Activated T-cell treated with anti-CD3 and anti-CD28 coated beads, Interleukin-2, amount 50 U/mL, for 72 hours (primary cell): Measurements from ENCODE around the gene ANP32B. TPM values are rescaled to one million over a fixed set of nuclear protein-coding genes. Genes with fewer than 3 reads are reported as not detected.

ENCODE experiments used
- ATAC-seq, 2 donors: fragments of 150-1000 bp; cut with Tn5 transposase; replicated peaks in 1 of 2; 2 replicates each; pipeline ENCODE4 v1.10.0; 2021; ENCODE audit warnings: moderate library complexity in 2 of 2, mild to moderate bottlenecking in 1 of 2
- DNase-seq, 2 donors: peaks; one replicate each; pipeline ENCODE4 v3.0.0; 2021 to 2022; ENCODE audit warnings: mixed read lengths in 1 of 2
- H3K27ac Mint-ChIP-seq: one replicate; pipeline ENCODE4 v1.8.0; 2022; ENCODE audit warnings: mild to moderate bottlenecking, moderate library complexity, mixed read lengths
- H3K27me3 Mint-ChIP-seq: one replicate; pipeline ENCODE4 v1.8.0; 2022; ENCODE audit warnings: low read depth, mixed read lengths
- H3K36me3 Mint-ChIP-seq, 2 donors: one replicate each; pipeline ENCODE4 v1.8.0; 2022; ENCODE audit warnings: mixed read lengths in 2 of 2, mild to moderate bottlenecking in 1 of 2; ENCODE audit not compliant: insufficient read depth in 2 of 2
- H3K4me1 Mint-ChIP-seq: one replicate; pipeline ENCODE4 v1.8.0; 2022; ENCODE audit warnings: low read depth, mixed read lengths
- H3K4me3 Mint-ChIP-seq, 2 donors: one replicate each; pipeline ENCODE4 v1.8.0; 2022; ENCODE audit warnings: mild to moderate bottlenecking in 2 of 2, mixed read lengths in 2 of 2, moderate library complexity in 2 of 2
- H3K9me3 Mint-ChIP-seq, 2 donors: one replicate each; pipeline ENCODE4 v1.8.0; 2022; ENCODE audit warnings: mixed read lengths in 2 of 2
- total RNA-seq, 2 donors: library from RNA; stranded (reverse); gene quantifications; one replicate each; pipeline ENCODE4 v1.2.3, GENCODE V29; 2022

ANP32B gene
- total RNA-seq, 2 donors from 2014 or later = 361 to 433 TPM

DNA sequence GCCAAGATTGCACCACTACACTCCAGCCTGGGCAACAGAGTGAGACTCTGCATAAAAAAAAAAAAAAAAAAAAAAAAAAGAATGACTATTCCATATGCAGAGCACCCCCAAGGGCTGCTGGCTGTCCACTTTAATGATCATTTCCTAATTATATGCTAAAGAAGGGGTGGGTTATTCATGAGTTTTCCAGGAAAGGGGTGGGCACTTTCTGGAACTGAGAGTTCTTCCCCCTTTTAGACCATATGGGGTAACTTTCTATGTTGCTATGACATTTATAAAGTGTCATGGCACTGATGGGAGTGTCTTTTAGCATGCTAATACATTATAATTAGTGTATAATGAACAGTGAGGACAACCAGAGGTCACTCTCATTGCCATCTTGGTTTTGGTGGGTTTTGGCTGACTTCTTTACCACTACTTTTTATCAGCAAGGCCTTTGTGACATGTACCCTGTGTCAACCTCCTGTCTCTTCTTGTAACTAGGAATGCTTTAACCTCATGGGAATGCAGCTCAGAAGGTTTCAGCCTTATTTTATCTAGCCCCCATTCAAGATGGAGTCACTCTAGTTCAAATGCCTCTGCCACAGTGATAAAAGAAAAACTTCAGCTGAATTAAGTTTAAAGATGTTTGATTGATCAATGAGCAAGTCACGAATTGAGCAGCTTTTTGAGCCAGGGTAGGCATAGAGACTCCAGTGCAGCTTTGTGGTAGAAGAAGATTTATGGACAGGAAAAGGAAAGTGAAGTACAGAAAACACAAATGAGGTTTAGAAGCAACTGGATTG is 66.3 kb downstream of the ANP32B start:
- H3K36me3 Mint-ChIP-seq = peaks cover 5 to 26% of the 10 kb centered on the region in 2 donors
- peak overlapping the region; percentile 0 to 2 for H3K4me3 Mint-ChIP-seq
- no peaks in the 10 kb centered on the region for H3K27me3 Mint-ChIP-seq
- ATAC-seq = no peak
- peaks cover 54% of the 10 kb centered on the region for H3K4me1 Mint-ChIP-seq
- H3K27ac Mint-ChIP-seq = no peak overlapping the region
- DNase-seq = no peak
- peaks cover 3% of the 10 kb centered on the region in 2 donors for H3K9me3 Mint-ChIP-seq

DNA sequence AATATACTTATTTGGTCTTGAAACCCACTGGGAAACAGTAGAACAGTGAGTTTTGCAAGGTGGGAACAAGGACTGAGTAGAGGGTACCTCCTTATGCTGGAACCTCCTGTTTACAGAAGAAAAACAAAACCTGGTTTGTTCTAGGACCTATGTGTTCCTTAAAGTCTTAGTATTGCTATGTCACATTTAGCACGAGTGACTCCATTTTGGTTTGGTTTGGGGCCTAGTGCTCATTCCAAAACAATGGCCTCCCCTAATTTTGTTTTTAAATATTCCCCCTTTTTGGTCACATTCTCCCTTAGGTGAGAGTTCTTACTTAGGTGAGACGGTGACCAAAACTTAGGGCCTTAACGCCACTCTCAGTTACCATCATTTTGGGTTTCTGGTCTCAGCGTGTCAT is 67.2 kb downstream of the ANP32B start:
- no peak for DNase-seq
- Mint-ChIP-seq H3K4me1 (peaks cover 46% of the 10 kb centered on the region), H3K27me3 (no peaks in the 10 kb centered on the region), H3K9me3 (no peaks in the 10 kb centered on the region), H3K4me3 (no peak overlapping the region), H3K27ac (no peak overlapping the region), H3K36me3 (peaks cover 1 to 23% of the 10 kb centered on the region in 2 donors)
- ATAC-seq = no peak

DNA sequence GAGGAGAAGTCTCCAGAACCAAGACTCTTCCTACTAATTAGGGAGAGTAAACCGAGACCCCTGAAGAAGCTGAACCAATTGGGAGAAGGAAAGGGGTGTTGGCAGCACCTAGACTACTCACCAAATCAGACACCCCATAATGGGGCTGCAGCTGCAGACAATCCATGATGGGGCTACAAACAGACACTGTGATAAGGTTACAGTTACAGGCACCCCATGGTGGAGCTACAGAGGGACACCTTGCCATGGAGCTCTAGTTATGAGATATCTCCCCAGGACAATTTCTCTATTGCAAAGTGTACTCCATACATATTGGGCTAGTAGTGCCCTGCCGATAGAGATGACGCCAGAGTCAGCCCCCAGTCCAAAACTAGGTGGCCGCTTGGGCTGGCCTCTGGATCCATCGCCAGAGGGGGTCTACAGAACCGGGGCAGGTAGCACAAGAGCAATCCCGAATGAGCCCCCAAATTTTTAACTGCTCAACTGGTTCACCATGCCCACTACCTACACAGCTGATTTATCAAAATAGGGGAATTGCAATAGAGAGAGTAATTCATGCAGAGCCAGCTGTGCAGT is 71.3 kb downstream of the ANP32B start:
- peaks cover 34% of the 10 kb centered on the region for H3K4me1 Mint-ChIP-seq
- H3K36me3 Mint-ChIP-seq = peaks cover 2% of the 10 kb centered on the region in 2 donors
- H3K9me3 Mint-ChIP-seq = no peaks in the 10 kb centered on the region
- H3K27me3 Mint-ChIP-seq = no peaks in the 10 kb centered on the region
- DNase-seq (no peak), ATAC-seq (no peak)
- no peak overlapping the region for H3K4me3 Mint-ChIP-seq
- no peak overlapping the region for H3K27ac Mint-ChIP-seq

DNA sequence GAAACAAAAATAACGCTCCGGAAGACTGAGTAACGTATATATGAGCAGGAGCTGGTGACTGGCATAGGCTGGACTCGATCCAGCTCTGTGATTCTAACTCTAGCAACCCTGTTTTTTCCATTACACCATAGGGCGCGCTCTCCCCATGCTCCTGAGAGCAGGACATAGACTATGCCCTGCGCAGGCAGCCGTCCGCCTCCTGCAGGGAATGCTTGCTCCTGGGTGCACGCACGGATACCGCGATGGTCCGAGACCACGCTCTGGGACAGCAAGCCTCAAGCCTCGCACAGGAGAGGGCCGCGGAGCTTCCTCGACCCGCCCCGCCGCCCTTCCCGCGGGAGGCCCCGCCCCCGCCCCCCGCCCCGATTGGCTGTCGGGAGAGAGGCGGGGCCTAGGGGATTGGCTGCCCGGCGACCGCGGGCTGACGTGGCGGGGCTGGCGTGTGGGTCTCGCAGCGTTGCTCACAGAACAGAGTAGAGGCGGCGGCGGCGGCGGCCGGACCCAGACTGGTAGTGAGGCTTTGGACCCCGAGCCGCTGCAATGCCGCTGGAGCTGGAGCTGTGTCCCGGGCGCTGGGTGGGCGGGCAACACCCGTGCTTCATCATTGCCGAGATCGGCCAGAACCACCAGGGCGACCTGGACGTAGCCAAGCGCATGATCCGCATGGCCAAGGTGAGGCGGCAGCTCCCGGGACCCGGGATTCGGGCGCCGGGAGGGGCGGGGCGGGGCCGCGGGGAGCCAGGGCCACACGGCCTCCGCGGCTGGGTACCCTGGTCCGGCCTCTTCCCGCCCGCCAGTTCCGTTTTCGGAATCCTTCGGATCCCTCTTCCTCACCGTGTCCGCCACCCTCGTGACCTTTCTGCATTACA is 73.4 kb downstream of the ANP32B start, which contains the start of gene NANS:
Gene NANS (plus strand): TSS at position 464 of the 869 bp plus-strand sequence. CDS start 77 bp downstream, at position 541.
- ATAC-seq = peak; percentile 97
- Mint-ChIP-seq H3K27me3 (no peaks in the 10 kb centered on the region), H3K4me3 (peak within 1 kb of the TSS; percentile 93 to 96), H3K4me1 (peaks cover 32% of the 10 kb centered on the region), H3K27ac (peak within 1 kb of the TSS; percentile 93), H3K36me3 (peaks cover 4 to 6% of the 10 kb centered on the region in 2 donors), H3K9me3 (no peaks in the 10 kb centered on the region)
- peak; percentile 96 to 97 for DNase-seq

DNA sequence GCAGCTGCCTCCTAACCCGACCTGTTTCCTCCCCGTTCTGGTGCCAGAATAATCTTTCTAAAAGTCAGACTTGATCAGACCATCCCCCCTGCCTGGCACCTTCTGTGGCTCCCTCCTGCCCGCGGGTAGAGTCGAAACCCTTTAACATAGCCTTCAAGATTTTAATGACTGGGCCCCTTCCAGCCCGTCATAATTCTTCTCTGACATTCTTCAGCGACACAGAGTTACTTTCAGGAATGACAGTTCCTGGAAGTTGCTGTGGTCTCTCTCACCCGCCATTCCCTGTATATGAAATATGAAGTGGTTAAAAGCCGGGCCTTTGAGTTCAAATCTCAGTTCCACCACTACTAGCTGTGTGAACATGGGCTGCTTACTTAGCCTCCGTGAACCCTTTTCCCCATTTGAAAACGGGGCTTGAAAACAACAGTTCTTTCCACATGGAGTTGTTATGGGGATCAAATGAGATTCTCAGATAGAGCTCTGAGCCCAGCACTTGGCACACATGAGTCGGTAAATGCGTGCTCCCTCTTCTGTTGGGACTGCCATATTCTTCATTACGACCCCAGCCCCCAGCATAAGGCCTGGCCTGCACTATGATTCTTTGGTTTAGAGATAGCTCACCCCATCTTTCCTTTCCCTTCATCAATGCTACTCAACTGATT is 74.1 kb downstream of the ANP32B start:
- H3K27ac Mint-ChIP-seq = peak overlapping the region; percentile 93
- no peaks in the 10 kb centered on the region for H3K27me3 Mint-ChIP-seq
- H3K9me3 Mint-ChIP-seq = no peaks in the 10 kb centered on the region
- DNase-seq (no peak), ATAC-seq (no peak)
- peaks cover 32% of the 10 kb centered on the region for H3K4me1 Mint-ChIP-seq
- H3K4me3 Mint-ChIP-seq = peak overlapping the region; percentile 93 to 96
- peaks cover 4 to 7% of the 10 kb centered on the region in 2 donors for H3K36me3 Mint-ChIP-seq

DNA sequence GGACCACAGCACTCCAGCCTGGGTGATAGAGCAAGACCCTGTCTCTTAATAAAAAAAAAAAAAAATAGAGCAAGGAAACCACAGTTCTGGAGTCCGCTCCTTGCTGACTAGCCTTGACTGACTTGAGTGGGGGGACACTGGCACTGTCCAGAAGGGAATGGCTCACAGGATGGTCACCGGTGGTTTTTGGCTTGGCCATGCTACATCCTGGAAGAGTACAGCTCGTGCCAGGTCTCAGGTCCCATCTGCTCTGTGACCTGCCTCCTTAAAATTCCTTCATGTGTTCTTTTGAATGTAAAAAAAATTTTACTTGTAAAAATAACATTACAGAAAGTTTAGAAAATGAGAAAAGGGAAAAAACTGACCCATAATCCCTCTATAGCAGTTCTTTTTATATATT is 79.0 kb downstream of the ANP32B start:
- H3K36me3 Mint-ChIP-seq = peaks cover 3 to 23% of the 10 kb centered on the region in 2 donors
- H3K9me3 Mint-ChIP-seq = no peaks in the 10 kb centered on the region
- DNase-seq (no peak), ATAC-seq (no peak)
- H3K4me3 Mint-ChIP-seq = no peak overlapping the region
- no peaks in the 10 kb centered on the region for H3K27me3 Mint-ChIP-seq
- H3K27ac Mint-ChIP-seq = peak overlapping the region; percentile 13
- peaks cover 21% of the 10 kb centered on the region for H3K4me1 Mint-ChIP-seq

DNA sequence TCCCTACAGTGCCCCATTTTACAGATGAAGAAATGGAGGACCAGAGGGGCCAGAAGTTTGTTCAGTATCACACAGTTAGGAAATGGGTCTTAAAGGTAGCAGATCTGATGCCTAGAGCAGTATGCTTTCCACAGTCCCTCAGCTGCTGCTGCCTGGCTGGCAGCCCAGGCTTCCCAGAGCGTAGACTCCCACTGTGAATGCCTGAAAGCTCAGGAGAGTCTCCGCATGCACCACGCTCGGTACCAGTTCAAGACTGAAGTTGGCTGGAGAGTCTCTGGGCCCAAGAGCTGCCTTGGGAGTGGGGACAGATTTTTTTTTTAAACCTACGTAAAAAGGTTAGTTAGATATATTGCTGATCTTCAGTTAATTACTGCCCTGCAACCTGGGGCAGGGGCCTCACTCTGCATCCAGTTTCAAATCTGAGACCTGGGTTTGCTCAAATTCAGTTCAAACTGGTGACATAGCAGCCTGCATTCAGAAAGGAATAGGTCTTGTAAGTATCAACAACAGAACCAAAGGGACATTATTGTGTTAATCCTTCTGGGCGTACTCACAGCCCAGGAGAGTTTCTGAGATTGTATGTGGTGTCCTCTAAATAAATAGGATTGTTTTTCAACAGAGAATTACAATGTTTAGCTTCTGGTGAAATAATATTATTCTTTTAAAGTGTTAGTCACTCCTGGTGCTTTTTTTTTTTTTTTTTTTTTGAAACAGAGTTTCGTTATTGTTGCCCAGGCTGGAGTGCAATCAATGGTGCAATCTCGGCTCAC is 81.7 kb downstream of the ANP32B start:
- peaks cover under 1% of the 10 kb centered on the region for H3K4me1 Mint-ChIP-seq
- no peak overlapping the region for H3K4me3 Mint-ChIP-seq
- no peak for ATAC-seq
- H3K27ac Mint-ChIP-seq = no peak overlapping the region
- H3K9me3 Mint-ChIP-seq = no peaks in the 10 kb centered on the region
- no peak for DNase-seq
- H3K27me3 Mint-ChIP-seq = no peaks in the 10 kb centered on the region
- peaks cover 2 to 23% of the 10 kb centered on the region in 2 donors for H3K36me3 Mint-ChIP-seq

Other genes with a start within 250 kb of the ANP32B start
- gene FOXE1, start 130.1 kb upstream of the ANP32B start, total RNA-seq = under 1 TPM; 0.79 to 0.96 TPM
- gene TRMO, start 60.8 kb upstream of the ANP32B start, total RNA-seq = 10 to 100 TPM; 15.4 TPM
- gene HEMGN, start 45.2 kb upstream of the ANP32B start, total RNA-seq = 1 to 10 TPM; 1.1 to 1.5 TPM
- 10 to 100 TPM; 56.1 to 56.6 TPM for gene NANS, start 73.4 kb downstream of the ANP32B start, total RNA-seq
- 10 to 100 TPM; 41.6 to 41.7 TPM for gene TRIM14, start 135.9 kb downstream of the ANP32B start, total RNA-seq
- 10 to 100 TPM; 11.0 to 13.1 TPM for gene CORO2A, start 209.3 kb downstream of the ANP32B start, total RNA-seq